ENCODE measurements around the gene OR5J2. TPM values are rescaled to one million over a fixed set of nuclear protein-coding genes. Genes with fewer than 3 reads are reported as not detected.

The OR5J2 gene
- total RNA-seq, 1 experiment from 2014 or later = not detected

GRCh38 chr11:56172256-56172830, 4.1 kb upstream of the OR5J2 start:
- Histone ChIP-seq H3K4me1 (ENCODE audit: control insufficient read depth, insufficient read depth, low read length) (no peaks in the 10 kb centered on the region), H3K27ac (ENCODE audit: low read length) (no peak overlapping the region), H3K9me3 (ENCODE audit: control insufficient read depth, insufficient read depth, low read depth, low read length) (no peaks in the 10 kb centered on the region), H3K36me3 (ENCODE audit: control insufficient read depth, insufficient read depth, low read length) (no peaks in the 10 kb centered on the region), H3K27me3 (ENCODE audit: control insufficient read depth, insufficient read depth, low read length) (no peaks in the 10 kb centered on the region), H3K4me3 (ENCODE audit: low read depth in 2 of 2, low read length in 2 of 2) (no peak overlapping the region)
- TF ChIP-seq TCF7L2 (IDR thresholded peaks at IDR 0.05; ENCODE audit: low read depth, low read length) (no peak), SIN3A (IDR thresholded peaks at IDR 0.05; ENCODE audit: borderline replicate concordance, insufficient read depth, low read depth, low read length) (no peak), REST (IDR thresholded peaks at IDR 0.05; ENCODE audit: insufficient read depth in 1 of 2, low read depth in 2 of 2, low read length in 1 of 2) (no peak), POLR2AphosphoS5 (IDR thresholded peaks at IDR 0.05; ENCODE audit: low read depth, low read length) (no peak)
- TF ChIP-seq, protein P1, sequence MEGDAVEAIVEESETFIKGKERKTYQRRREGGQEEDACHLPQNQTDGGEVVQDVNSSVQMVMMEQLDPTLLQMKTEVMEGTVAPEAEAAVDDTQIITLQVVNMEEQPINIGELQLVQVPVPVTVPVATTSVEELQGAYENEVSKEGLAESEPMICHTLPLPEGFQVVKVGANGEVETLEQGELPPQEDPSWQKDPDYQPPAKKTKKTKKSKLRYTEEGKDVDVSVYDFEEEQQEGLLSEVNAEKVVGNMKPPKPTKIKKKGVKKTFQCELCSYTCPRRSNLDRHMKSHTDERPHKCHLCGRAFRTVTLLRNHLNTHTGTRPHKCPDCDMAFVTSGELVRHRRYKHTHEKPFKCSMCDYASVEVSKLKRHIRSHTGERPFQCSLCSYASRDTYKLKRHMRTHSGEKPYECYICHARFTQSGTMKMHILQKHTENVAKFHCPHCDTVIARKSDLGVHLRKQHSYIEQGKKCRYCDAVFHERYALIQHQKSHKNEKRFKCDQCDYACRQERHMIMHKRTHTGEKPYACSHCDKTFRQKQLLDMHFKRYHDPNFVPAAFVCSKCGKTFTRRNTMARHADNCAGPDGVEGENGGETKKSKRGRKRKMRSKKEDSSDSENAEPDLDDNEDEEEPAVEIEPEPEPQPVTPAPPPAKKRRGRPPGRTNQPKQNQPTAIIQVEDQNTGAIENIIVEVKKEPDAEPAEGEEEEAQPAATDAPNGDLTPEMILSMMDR (IDR thresholded peaks at IDR 0.05) = no peak
- intact Hi-C loops (cut with micrococcal nuclease; ENCODE audit: unreplicated experiment) = no loop called here
- ChIA-PET CTCF (no interaction called here), POLR2A (no interaction called here)
- no peak for DNase-seq (ENCODE audit: low read depth, low spot score)
- no TSS peak for BruUV-seq (replicated peaks)
- in situ Hi-C loops (cut with HindIII; ENCODE audit: low pct_unique_long_range_greater_than_20kb, low sequenced_read_pairs) = no loop called here
- no peak for ATAC-seq

GRCh38 chr11:56183459-56183858, 7.0 kb downstream of the OR5J2 start:
- H3K27ac ChIP-seq (ENCODE audit: low read length) = no peak overlapping the region
- H3K27me3 ChIP-seq (ENCODE audit: control insufficient read depth, insufficient read depth, low read length) = no peaks in the 10 kb centered on the region
- TF ChIP-seq SIN3A (IDR thresholded peaks at IDR 0.05; ENCODE audit: borderline replicate concordance, insufficient read depth, low read depth, low read length) (no peak), REST (IDR thresholded peaks at IDR 0.05; ENCODE audit: insufficient read depth in 1 of 2, low read depth in 2 of 2, low read length in 1 of 2) (no peak), POLR2AphosphoS5 (IDR thresholded peaks at IDR 0.05; ENCODE audit: low read depth, low read length) (no peak), TCF7L2 (IDR thresholded peaks at IDR 0.05; ENCODE audit: low read depth, low read length) (no peak)
- TF ChIP-seq, protein P1 (IDR thresholded peaks at IDR 0.05) = no peak
- H3K4me1 ChIP-seq (ENCODE audit: control insufficient read depth, insufficient read depth, low read length) = no peaks in the 10 kb centered on the region
- no TSS peak for BruUV-seq (replicated peaks)
- H3K4me3 ChIP-seq (ENCODE audit: low read depth in 2 of 2, low read length in 2 of 2) = no peak overlapping the region
- H3K9me3 ChIP-seq (ENCODE audit: control insufficient read depth, insufficient read depth, low read depth, low read length) = peaks cover 5% of the 10 kb centered on the region; the same call in 1 of the 2 replicates
- ChIA-PET CTCF (no interaction called here), POLR2A (interaction anchor here (0.6 kb wide), 1 partner anchor 14 kb away, joined by 3 read pairs; no protein-coding TSS in a partner anchor)
- no peak for ATAC-seq
- DNase-seq (ENCODE audit: low read depth, low spot score) = no peak
- H3K36me3 ChIP-seq (ENCODE audit: control insufficient read depth, insufficient read depth, low read length) = no peaks in the 10 kb centered on the region
- in situ Hi-C loops (cut with HindIII; ENCODE audit: low pct_unique_long_range_greater_than_20kb, low sequenced_read_pairs) = no loop called here
- intact Hi-C loops (cut with micrococcal nuclease; ENCODE audit: unreplicated experiment) = no loop called here

Data from Panc1 (cell line).